Hindlimb muscle (tissue), 1 donor: Measurements from ENCODE around the gene ETV6. TPM values are rescaled to one million over a fixed set of nuclear protein-coding genes. Genes with fewer than 3 reads are reported as not detected.

Source experiments
- DNase-seq: peaks from one replicate; pipeline ENCODE4 v3.0.0-alpha.2; 2013
- polyA plus RNA-seq: library from polyadenylated mRNA; unstranded; fragments of 120-200 nt; gene quantifications from one replicate; pipeline ENCODE4 v1.2.1, GENCODE V29; 2013; ENCODE audit not compliant: insufficient read length

ETV6 gene
- polyA plus RNA-seq, 1 donor: 12.1 TPM

DNA sequence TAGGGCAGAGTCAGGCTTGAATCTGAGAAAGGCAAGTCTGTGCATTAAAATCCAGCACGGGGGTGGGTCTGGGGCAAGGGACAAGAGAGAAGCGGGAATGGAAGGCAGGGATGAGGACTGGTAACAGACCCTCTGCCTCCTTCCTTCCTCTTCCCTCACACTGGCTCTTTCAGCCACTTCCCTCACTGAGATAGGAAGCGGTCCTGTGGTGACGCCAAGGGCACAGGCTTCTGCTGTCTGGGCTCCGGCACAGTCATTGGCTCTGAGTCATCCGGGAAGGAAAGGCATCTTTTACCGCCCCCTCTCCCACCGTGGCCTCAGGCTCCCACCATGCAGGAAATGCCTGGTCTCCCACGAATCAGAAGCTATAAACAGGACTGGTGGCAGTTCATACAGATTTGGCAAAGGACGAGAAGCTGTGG, 70.2 kb downstream of the ETV6 start:
- DNase-seq: no peak

DNA sequence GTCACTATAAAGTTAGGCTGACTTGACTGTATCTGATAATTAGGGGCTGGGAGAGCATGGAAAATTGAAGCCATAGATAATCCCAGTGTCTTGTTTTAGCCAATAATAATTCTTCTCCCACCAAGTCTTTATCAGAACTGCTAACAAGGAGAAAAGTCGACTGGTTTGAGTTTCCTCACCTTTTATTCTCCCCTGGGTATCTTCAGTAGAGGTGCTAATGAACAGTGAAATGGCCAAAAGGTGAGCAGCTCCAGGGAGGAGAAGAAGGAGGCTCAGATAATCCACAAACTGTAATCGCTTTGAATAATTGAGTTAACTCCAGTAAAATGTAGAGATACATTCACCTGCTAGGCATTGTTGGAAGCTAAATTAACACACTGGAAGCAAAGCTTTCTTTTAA, 72.6 kb downstream of the ETV6 start:
- DNase-seq: no peak

DNA sequence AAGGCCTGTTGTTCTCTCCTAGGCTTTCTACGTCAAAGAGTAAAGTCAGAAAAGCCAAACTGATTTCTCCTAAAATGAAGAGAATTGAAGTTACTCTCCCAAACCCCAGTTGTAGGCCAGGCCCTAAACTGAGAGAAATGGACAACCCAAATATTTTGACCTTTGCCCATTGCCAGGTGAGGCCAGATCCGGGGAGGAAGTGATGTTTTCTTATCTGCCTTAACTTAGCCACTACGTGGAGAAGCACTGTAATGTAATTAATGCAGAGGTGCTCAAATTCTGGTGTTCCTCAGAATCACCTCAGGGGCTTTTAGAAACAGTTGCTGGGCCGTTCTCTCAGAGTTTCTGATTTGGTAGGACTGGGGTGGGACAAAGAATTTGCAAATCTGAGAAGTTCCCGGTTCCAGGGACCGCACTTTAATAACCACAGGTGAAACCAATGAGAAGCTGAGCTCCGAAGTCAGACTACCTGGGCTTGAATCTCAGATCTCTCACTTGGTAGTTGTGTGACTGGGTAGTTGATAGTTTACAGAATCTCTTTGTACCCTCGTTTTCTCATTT, 73.2 kb downstream of the ETV6 start:
- no peak for DNase-seq

DNA sequence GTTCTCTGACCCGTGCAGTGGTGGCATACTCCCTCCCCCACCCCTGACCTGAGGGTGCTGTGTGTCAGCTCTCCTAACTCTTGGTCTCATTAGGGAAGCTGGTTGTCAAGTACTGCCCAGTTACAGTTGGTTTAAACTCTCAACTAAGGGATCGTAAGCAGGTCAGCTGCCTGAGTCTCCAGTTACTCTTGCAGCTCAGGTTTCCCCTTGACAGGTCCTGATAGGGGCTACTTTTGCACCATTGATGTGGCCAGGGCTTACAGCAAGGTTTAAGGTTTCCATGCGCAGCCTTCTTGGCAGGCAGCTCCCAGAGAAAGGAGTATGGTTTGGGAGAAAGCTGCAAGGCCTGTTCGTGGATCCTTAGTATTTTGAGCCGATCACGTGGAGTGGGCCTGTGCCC, 74.5 kb downstream of the ETV6 start:
- DNase-seq: no peak

DNA sequence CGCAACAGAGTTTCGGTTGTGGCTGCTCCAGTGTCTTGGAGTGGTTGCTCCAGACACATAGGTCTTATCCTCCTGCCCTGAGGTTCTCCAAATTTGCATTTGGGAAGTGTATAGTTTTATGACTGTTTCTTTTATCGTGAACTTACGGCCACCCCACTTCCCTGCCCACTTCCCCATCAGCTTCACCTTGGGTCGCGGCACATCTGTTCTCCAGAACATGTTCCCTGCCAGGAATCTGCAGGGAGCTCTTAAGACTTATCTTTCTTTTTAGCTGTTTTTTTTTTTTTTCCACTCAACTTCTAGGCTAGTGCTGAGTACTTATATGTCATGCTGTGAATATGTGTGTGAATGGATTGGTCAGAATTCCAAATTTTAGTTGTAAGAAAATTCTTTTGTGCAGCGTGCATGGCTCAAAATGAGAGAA, 75.4 kb downstream of the ETV6 start:
- peak; percentile 48 for DNase-seq

DNA sequence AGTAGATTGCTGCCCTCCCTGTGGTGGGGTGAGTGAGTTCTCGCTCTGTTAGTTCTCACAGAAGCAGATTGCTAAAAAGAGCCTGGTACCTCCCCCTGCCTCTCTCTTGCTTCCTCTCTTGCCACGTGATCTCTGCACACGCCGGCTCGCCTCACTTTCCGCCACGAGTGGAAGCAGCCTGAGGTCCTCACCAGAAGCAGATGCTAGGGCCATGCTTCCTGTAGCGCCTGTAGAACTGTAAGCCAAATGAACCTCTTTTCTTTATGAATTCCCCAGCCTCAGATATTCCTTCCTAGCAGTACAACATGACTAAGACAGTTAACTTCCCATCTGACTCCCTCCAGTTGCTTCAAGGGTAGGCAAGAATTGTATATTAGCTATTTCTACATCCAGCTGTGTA, 76.2 kb downstream of the ETV6 start:
- DNase-seq: no peak

DNA sequence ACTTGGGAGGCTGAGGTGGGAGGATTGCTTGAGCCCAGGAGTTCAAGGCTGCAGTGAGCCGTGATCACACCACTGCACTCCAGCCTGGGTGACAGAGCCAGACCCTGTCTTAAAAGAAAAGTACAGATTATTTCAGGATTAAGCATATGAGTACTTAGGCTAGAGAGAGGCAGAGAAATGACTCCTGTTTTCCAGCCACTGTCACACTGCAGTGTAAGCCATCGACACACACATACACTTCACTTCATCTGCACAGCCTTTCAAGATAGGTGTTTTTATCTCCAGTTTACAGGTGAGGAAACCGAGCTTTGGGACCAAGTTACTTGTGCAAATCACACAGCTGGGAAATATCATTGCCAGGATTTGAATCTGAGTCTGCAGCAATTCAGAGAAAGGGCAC, 77.2 kb downstream of the ETV6 start:
- no peak for DNase-seq

DNA sequence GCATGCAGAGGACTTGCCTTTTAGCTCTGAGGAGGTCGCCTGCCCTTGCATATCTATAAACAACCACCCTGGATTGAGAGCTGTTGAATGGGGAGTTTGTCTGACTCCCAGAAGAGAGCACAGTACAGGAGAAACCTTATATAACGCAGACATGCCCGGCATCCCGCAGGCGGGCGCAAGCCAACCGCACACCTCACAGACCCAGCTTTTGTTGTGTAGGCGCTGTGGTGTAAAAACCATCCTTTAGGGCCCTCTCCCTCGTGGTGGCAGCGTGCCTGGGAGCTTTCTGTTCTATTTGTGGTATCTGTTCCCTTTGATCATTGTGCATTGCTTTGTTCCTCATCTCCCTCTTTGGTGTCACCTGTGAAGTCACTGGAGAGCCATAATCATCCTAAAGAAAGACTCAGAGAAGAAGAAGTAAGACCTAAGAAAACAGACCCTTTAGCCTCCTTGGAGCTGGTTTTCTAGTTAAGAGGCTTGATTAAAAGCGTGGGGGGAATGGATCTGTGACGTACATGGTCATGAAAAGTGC, 77.7 kb downstream of the ETV6 start:
- no peak for DNase-seq

DNA sequence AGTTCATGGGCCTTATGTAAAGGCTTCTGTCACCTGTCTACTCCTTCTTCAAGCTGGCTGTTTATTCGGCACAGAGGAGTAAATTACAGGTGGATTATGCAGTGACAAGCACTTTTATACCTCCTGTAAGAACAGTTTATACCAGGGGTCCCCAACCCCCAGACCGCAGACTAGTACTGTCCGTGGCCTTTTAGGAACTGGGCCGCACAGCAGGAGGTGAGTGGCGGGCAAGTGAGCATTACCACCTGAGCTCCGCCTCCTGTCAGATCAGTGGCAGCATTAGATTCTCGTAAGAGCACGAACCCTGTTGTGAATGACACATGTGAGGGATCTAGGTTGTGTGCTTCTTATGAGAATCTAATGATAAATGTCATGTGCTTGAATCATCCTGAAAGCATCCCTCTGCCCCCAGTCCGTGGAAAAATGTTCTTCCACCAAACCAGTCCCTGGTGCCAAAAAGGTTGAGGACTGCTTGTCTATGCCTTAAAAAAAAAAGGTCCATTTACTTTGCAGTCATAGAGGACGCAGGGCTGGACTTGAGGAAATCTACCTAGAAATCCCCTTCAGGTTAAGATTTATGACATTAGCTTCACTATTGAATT, 78.8 kb downstream of the ETV6 start:
- no peak for DNase-seq

DNA sequence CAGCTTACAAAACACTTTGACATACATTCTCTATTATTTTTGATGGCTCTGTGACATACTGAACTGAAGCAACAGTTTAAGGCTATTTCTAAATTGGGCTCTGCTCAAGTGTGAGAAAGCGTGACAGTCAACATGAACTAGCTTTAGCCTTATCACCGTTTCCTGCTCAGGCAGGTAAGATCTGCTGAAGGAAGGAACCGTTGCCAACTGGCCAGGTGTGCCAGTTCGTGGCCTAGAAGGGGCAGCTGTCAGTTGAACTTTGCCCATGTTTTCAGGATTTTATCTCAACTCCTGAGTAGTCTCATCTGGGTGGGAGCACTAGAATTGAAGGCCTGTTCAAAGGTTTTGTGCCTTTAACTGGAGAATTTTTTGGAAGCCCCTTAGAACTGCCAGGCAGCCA, 79.5 kb downstream of the ETV6 start:
- DNase-seq: no peak

DNA sequence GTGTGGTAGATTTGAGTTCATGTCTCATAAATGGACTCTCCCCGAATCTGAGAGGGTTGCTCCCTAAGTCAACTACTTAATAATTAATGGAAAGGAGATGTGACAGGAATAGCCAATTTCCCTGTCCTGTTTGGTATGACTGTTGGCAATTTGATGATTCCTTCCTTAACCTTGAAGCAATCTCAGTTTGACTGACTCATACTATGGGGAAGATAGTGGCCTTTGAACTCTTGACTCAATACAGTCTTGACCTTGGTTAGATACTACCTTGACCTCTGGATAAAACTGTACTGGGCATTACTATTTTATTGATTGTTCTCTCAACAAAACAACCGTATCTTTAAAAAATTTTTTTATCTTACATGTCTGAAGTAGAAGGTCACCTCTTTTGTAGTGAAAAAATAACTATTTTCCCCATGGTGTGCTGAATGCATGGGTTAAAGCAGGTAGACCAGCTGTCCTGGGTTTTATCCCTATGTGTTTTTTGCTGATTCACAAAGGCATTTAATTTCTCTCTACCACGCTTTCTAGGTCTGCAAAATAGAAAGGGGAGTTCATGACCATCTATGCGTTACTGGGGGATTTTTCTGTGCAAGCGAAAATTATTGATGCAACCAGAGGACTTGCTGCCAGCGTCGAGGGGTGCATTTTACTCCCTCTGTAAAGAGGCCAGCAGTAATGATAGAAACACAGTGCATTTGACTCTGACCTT, 80.1 kb downstream of the ETV6 start:
- no peak for DNase-seq

DNA sequence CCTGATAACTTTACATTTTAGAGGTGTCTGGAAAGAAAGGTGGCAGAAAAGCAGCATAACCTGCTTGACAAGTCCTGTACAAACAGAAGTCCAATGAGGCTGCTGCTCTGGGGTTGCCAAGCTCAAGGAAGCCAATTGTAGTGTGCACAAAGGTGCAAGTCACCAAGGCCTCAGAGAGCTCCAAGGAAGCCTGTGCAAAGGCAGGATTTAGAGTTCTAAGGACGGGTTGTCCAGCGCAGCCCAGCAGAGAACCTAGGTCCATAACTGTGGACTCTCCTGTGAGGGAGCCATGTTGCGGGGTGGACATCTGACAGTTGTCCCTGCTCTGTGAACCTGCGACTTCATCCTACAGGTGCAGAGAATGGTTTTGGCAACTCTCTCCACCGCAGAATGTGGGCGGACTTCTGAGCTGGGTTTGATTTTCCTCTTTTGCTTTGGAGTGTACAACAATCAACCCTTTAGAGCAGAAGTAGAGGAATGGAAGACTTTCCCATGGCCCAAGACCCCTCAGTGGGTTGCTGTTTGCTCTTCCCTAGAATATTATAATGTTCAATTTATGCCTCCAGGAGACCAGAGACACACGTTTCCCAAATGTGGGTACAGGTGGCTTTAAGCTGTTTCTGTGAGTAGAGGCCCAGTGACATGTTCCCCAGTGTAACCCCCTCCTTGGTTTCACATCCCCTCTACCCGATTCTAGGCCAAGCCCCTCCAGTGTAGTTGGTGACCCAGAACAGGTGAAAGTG, 81.0 kb downstream of the ETV6 start:
- DNase-seq: no peak

DNA sequence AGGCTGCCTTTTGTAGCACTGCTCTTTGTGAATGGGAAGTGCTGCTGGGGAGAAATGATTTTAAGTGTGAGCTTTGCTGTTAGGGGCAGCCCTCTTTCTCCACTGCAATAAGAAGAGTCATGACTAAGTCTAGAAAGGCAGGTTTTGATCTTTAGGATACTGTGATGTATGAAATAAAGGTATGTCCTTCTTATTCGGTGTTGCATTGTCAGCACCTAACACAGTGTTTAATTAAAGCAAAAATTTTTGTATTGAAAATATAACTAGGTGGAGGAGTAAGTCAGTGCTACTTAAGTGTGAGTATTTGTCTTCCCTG, 81.5 kb downstream of the ETV6 start:
- no peak for DNase-seq

DNA sequence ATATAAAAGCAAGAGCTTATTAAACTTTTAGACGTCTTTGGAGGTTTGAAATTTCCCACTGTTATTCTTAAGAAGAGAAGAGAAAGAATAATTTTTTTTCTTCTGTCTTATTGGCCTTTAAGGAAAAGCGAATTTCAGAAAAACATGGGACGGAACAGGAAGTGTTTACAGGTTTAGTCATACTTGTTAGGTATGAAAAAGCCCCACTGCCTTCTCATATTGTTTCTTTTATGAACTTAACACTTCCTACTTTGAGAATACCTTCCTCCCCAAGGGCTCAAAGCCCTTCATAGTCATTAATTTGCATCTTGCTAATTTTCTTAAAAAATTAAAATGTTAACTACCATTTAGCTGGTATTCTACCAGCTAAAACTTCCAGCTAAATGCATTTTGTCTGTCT, 82.0 kb downstream of the ETV6 start:
- no peak for DNase-seq

DNA sequence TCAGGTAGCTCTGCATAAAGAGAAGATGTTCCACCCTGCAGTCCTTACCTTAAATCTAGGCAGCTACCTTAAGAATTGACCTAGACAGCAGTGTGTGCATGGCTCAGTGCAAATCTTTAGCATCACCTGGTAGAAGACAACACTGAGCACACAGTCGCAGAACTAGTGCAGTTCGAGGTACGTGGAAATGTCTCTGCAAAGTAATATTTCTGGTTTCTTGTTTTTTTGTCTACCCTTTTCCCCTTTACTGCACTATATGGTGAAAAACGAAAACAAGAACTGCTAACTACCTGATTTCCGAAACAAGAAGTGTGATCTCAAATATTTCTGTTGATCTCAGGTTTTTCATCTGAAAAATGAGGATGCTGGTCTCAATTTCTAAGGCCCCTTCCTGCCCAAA, 82.5 kb downstream of the ETV6 start:
- DNase-seq: no peak

DNA sequence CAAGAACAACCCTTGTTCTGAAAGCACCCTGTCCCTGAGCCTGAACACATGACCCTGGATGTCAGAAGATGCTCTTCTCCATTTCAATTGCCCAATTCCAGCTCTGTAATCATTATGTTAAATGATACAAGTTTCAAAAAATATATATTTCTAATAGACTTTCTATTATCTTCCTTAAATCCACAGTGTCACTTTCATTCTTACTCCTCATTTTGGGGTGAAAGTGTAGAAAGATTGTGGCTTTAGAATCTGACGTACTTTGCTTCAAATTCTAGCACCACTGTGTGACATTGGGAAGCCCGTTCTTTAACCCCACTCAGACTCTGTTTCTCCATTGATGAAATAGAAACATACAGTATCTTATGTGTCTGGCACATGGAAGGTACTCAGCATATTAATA, 83.2 kb downstream of the ETV6 start:
- DNase-seq: no peak

DNA sequence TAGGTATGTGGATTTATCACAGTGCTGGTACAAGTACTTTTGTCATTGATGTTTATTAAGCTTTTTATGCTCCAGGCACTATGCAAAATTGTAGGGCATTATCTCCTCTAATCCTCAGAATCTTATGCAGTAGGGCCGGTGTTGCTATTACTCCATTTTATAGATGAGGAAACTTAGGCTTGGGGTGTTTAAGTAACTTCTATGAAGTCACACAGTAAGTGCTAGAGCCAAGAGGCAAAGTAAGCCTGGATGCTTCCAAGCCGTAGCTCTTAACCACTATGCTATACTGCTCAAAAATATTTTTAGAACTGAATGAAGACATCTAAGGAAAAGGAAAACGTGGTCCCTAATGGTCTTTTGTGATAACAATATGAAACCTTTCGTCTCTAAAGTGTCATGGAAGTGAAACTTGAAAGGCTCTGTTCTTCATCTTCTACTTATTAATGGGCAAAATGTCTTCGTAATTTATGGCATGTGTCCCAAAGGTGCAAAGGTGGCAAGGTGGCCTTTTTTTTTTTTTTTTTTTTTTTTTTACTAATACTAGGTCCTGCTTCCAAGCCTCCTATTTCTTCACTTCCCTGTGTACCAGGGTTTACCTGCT, 85.2 kb downstream of the ETV6 start:
- no peak for DNase-seq

DNA sequence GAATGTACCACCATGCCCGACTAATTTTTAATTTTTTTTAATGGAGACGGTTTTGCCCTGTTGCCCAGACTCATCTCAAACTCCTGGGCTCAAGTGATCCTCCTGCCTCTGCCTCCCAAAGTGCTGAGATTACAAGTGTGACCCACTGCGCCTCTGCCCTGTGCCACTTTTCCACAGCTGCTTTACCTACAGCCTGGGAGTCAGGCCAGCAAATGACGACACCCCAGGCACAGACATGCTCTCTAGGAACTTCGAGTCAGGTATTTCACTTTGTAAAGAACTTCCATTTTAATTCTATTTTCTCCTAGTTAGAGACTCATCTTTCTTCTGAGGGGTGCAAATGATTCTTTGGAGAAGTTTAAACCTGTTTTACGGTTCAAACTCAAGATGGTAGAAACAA, 89.0 kb downstream of the ETV6 start:
- DNase-seq: no peak

DNA sequence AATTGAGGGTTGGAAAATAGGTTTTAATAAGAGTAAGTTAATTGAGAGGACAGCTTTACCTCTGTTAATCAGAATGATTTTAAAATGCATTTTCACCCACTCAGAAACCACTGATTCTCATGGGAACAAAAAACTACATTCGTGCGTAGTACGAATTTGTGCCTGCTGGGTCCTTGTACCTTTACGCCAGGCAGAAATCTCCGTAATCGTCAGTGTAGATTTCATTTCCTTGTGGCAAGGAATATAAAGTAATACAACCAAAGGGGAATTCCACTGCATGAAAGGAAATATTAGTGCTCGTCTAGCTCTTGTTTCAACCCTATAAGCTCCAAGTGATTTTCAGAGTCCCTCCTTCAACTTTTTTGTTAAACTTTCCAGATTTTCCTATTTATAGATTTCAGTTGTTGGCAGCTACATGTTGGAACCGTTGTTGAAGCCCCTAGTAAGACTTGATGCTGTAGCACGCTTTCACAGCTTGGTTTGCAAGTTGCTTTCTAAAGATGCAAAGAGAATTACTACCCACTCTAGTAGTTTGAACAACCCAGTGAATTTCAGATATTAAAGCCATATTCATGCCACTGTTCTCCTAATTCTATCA, 90.6 kb downstream of the ETV6 start:
- no peak for DNase-seq

DNA sequence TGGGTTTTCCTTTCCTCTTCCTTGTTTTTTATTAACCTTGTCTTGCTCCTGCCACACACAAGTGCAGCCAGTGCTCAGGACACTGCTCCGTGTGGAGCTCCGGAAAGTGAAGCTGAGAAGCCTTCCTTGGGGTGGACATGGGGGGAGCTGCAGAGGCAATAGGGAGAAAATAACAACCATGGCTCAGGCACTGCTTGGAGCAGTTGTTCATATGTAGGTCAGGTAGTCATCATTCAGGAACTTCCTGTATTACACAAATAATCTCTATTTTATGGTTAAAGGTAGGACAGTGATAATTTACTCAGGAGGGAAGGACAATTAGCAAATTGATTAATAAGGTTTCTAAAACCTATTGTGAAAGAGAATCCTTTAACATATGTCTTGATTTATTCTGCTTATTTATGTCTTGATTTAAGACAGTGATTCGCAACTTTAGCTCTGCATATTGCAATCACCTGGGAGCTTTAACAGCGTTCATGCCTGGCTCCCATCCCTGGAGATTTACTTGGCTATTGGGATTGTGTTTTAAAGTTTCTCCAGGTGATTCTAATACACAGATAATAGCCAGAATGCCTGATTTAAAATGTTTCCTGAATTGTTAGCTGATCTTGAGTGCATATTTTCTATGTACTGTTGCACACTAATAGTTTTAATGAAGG, 92.1 kb downstream of the ETV6 start:
- DNase-seq: no peak

DNA sequence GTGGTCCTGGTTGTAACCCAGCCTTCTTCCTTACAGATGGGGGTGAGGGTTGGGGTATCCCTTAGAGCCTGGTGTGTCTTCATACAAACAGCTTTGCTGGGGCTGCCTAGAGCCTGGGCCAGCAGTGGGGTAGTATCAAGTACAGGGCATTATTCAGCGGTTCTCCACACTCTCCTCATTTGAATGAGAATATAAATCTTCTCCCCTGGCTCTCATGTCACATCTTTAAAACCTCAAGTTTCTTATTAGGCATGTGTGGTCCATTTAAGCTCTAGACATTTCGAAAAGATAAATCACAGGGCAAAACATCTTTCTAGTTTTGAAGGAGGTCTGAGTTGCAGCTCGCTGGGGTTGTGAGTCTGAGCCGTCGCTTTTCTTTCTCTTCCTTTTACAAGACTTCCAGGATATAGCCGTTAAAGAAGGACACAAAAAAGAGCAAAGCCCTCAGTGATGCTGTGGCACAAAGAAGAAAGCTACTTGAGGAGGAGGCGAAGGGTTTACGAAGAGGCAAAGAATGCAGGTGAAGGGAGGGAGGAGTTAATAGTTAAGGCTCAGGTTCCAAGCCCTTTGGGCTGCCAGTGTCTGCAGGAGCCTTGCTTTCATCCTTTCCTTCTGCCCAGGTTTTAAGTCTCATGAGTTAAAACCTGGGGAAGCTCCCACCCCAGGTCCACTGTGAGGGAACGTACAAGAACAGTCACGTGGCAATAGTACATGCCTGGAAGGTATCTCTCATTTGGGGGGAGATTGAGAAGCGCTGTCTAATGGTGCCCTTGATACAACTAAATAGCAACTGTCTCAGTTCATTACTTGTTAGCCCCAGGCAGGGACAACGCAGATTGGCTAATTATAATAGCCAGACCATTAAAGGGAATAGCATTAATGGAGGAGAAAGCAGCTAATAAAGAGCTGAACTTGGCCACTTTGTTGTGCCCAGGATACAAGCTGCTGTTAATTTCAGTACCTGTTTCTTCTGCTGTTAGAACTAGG, 94.2 kb downstream of the ETV6 start:
- no peak for DNase-seq
